HG03025 (cell line): Measurements from ENCODE around the gene ZMYND11.
"Not testable (repeated sequence)": the region's sequence is repeated elsewhere in the genome, so short reads cannot be mapped to it uniquely, and the experiment has no call there.

Source experiments
- ATAC-seq: cut with Tn5 transposase; IDR thresholded peaks from one replicate; pipeline ENCODE4 v1.9.1; 2021; ENCODE audit warnings: mild to moderate bottlenecking, moderate library complexity; ENCODE audit not compliant: unreplicated experiment, low FRiP score

Gene ZMYND11

GRCh38 chr10:132946-133898 lies 2.0 kb upstream of the ZMYND11 start:
- no peak for ATAC-seq

GRCh38 chr10:134247-135131 lies 766 bp upstream of the ZMYND11 start:
- peak; percentile 44 for ATAC-seq

GRCh38 chr10:135601-136464 lies 578 bp downstream of the ZMYND11 start:
- peak; percentile 35 for ATAC-seq

GRCh38 chr10:136465-136762 lies 1.2 kb downstream of the ZMYND11 start:
- ATAC-seq = peak; percentile 24

GRCh38 chr10:137031-137430 lies 1.8 kb downstream of the ZMYND11 start:
- ATAC-seq = no peak

GRCh38 chr10:137606-138005 lies 2.4 kb downstream of the ZMYND11 start:
- no peak for ATAC-seq

GRCh38 chr10:142371-142770 lies 7.1 kb downstream of the ZMYND11 start:
- ATAC-seq = no peak

GRCh38 chr10:152915-153314 lies 17.7 kb downstream of the ZMYND11 start:
- no peak for ATAC-seq

GRCh38 chr10:154348-154747 lies 19.1 kb downstream of the ZMYND11 start:
- no peak for ATAC-seq

GRCh38 chr10:167383-167782 lies 32.1 kb downstream of the ZMYND11 start:
- no peak for ATAC-seq

- ATAC-seq = no peak
Measured at GRCh38 chr10:173741-174140, 38.5 kb downstream of the ZMYND11 start.

GRCh38 chr10:176677-177076 lies 41.4 kb downstream of the ZMYND11 start:
- no peak for ATAC-seq

GRCh38 chr10:178208-178607 lies 43.0 kb downstream of the ZMYND11 start:
- no peak for ATAC-seq

GRCh38 chr10:178723-179122 lies 43.5 kb downstream of the ZMYND11 start:
- ATAC-seq = no peak

- ATAC-seq = no peak
Measured at GRCh38 chr10:182441-183201, 47.4 kb downstream of the ZMYND11 start.

- no peak for ATAC-seq
Measured at GRCh38 chr10:184174-184573, 48.9 kb downstream of the ZMYND11 start.

GRCh38 chr10:184911-185310 lies 49.7 kb downstream of the ZMYND11 start:
- ATAC-seq = no peak

- not testable (repeated sequence) for ATAC-seq
Measured at GRCh38 chr10:185571-185970, 50.3 kb downstream of the ZMYND11 start.

GRCh38 chr10:186911-187310 lies 51.7 kb downstream of the ZMYND11 start:
- no peak for ATAC-seq

- no peak for ATAC-seq
Measured at GRCh38 chr10:188546-188945, 53.3 kb downstream of the ZMYND11 start.
